ENCODE results near the gene ERBB2. TPM values are rescaled to one million over a fixed set of nuclear protein-coding genes. Genes with fewer than 3 reads are reported as not detected.

ERBB2 gene
- total and polyA plus RNA-seq, 2 of the 13 experiments (the other 11 are each of a cell fraction or from before 2014, with no cell fraction given) = 57.7 to 64.1 TPM

GRCh38 chr17:39701012-39701783 lies 1.3 kb downstream of the ERBB2 start:
- in situ Hi-C loops (cut with HindIII; ENCODE audit: extremely low pct_ligation_motif_present, low pct_unique_long_range_greater_than_20kb) (no loop called here), intact Hi-C loops (cut with micrococcal nuclease; ENCODE audit: unreplicated experiment) (no loop called here)
- H3K9me3 ChIP-seq (ENCODE audit: low read length) = no peaks in the 10 kb centered on the region
- no peak for DNase-seq (ENCODE audit: low spot score)
- no peak for FAIRE-seq
- H3K4me1 ChIP-seq (ENCODE audit: insufficient read depth, low read length) = peaks cover 76% of the 10 kb centered on the region
- no peak overlapping the region for H2AFZ ChIP-seq (ENCODE audit: low read length)
- peak overlapping the region; percentile 78 for H3K27ac ChIP-seq (ENCODE audit: extremely low read length, insufficient read depth, low read length)
- CTCF ChIA-PET (ENCODE audit: low intra/inter-chr PET ratio, low total read pairs) = interaction anchor here (0.6 kb wide), 1 partner anchor 224 kb away, joined by 3 read pairs; no protein-coding TSS in a partner anchor
- ATAC-seq = no peak
- H3K36me3 ChIP-seq (replicated peaks in 1 of 2; ENCODE audit: control insufficient read depth in 1 of 2, insufficient read depth in 2 of 2, low read length in 2 of 2) = peaks cover 2 to 3% of the 10 kb centered on the region in 2 experiments; a peak in 2 of 5 replicates
- H3K9ac ChIP-seq (ENCODE audit: insufficient read depth, low read depth, low read length) = peak overlapping the region; percentile 88
- no peaks in the 10 kb centered on the region for H3K27me3 ChIP-seq (ENCODE audit: control insufficient read depth in 1 of 2, insufficient read depth in 2 of 2, low read length in 2 of 2)
- H3K4me2 ChIP-seq (ENCODE audit: low read depth, low read length) = peak overlapping the region; percentile 92
- peak overlapping the region; percentile 90 to 94 (median 90) for H3K4me3 ChIP-seq (replicated peaks in 1 of 3; ENCODE audit: insufficient read depth in 1 of 3, low read depth in 2 of 3, low read length in 3 of 3)
- POLR2A ChIA-PET = interaction anchor here (0.6 to 6.6 kb wide), 16 partner anchors 13 to 398 kb away, joined by 3 to 118 read pairs (median 10); partner anchors contain the start of genes GRB7, MIEN1 and PGAP3
- 3% methylated on average over 8 of the region's 10 CpGs for WGBS (ENCODE audit: low lambda C conversion rate)
- peaks cover 10% of the 10 kb centered on the region; the same call in 1 of the 2 replicates for H4K20me1 ChIP-seq (ENCODE audit: insufficient read depth, low read length)
- peaks cover 63% of the 10 kb centered on the region for H3K79me2 ChIP-seq (ENCODE audit: insufficient read depth, low read length)
- BruUV-seq (replicated peaks) = TSS peak; percentile 42
- TF ChIP-seq ZNF30 (CRISPR knock-in tag; IDR thresholded peaks at IDR 0.05) (no peak), NRL (CRISPR knock-in tag; IDR thresholded peaks at IDR 0.05; ENCODE audit: borderline replicate concordance) (peak; percentile 69; the same call in 1 of the 2 replicates), HOXA3 (CRISPR knock-in tag; IDR thresholded peaks at IDR 0.05) (peak; percentile 8; the same call in 1 of the 2 replicates), HNF1B (CRISPR knock-in tag; IDR thresholded peaks at IDR 0.05) (no peak), SP5 (CRISPR knock-in tag; IDR thresholded peaks at IDR 0.05; ENCODE audit: borderline replicate concordance, low read depth) (no peak), POLR2A (IDR thresholded peaks at IDR 0.05; ENCODE audit: insufficient read depth in 1 of 2, low read depth in 2 of 2, low read length in 2 of 2) (peak in 1 of 2 experiments; percentile 27; a peak in 2 of 4 replicates), MTF1 (CRISPR knock-in tag; IDR thresholded peaks at IDR 0.05) (no peak), NFKB2 (CRISPR knock-in tag; IDR thresholded peaks at IDR 0.05; ENCODE audit: borderline replicate concordance) (no peak), E2F2 (CRISPR knock-in tag; IDR thresholded peaks at IDR 0.05; ENCODE audit: borderline replicate concordance) (no peak), THAP9 (CRISPR knock-in tag; IDR thresholded peaks at IDR 0.05; ENCODE audit: borderline replicate concordance) (no peak), CREB1 (IDR thresholded peaks at IDR 0.05) (no peak), CREB1 (CRISPR knock-in tag; IDR thresholded peaks at IDR 0.05) (no peak), FOXC1 (CRISPR knock-in tag; IDR thresholded peaks at IDR 0.05; ENCODE audit: borderline replicate concordance) (peak; percentile 62; the same call in 1 of the 2 replicates), TGIF2 (CRISPR knock-in tag; IDR thresholded peaks at IDR 0.05) (0 out of 2 replicates have a peak, but pooled peaks have one; percentile 40), IRF2 (CRISPR knock-in tag; IDR thresholded peaks at IDR 0.05) (no peak; the same call in 1 of the 2 replicates), BCL6 (CRISPR knock-in tag; IDR thresholded peaks at IDR 0.05) (no peak), SAP130 (CRISPR knock-in tag; IDR thresholded peaks at IDR 0.05; ENCODE audit: low read depth) (peak; percentile 12; the same call in 1 of the 2 replicates), PRMT3 (CRISPR knock-in tag; IDR thresholded peaks at IDR 0.05; ENCODE audit: borderline replicate concordance, low read depth) (peak; percentile 48; the same call in 1 of the 2 replicates), ZNF296 (CRISPR knock-in tag; conservative IDR thresholded peaks at IDR 0.05) (0 out of 2 replicates have a peak, but pooled peaks have one; percentile 21)
